ENCODE measurements around the gene FGF22. TPM values are rescaled to one million over a fixed set of nuclear protein-coding genes. Genes with fewer than 3 reads are reported as not detected.

Gene FGF22
- polyA plus RNA-seq, 2 of the 4 experiments (the other 2 are of a cell fraction): 0.13 to 1.0 TPM

DNA sequence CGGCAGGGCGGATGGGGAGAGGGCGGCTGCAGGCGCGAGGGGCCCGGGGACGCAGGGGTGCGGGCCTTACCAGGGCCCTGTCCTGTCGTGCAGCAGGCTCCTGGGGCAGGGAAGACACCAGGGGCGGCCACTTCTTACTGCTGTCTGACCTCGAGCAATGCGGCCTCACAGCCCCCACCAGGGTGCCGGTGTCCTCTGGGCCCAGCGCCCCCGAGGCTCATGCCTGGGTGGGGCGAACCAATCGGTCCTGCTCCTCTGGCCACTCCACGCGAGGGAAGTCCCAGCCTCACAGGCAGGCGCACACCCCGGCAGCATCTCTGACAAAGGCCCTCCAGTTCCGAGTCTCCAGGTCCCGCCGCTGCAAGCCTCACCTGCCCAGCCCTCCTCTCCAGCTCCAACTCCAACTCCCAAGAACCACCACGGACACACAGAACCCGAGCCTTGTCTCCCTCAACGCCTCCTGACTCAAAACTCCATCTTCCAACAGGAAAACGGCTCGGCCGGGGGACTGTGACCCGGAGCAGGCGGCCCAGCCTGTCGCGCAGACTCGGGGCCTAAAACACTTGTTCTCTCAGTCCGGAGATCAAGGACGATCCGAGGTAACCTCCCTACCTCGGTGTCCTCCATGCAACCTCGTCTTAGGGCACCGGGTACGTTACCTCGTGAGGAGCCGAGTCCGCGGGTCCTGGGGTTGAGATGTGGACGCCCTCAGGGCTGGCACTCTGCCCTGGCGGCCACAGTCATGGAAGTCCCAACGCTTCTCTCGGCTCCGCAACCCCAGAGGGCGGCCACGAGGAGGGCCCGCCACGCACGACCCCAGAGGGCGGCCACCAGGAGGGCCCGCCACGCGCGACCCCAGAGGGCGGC, 6.5 kb downstream of the FGF22 start:
- H3K4me1 ChIP-seq: no peaks in the 10 kb centered on the region
- no peak overlapping the region for H3K4me2 ChIP-seq
- no peaks in the 10 kb centered on the region for H3K9me3 ChIP-seq
- CTCF ChIA-PET: interaction anchor here (1.0 to 2.0 kb wide), 3 partner anchors 11 to 88 kb away, joined by 3 to 6 read pairs (median 4); no protein-coding TSS in a partner anchor
- no peak for FAIRE-seq
- 93% methylated on average over 26 of the region's 62 CpGs for WGBS (ENCODE audit: missing lambda C conversion rate)
- TF ChIP-seq PHF8 (IDR thresholded peaks at IDR 0.05; ENCODE audit: borderline replicate concordance, low read depth) (no peak), BHLHE40 (IDR thresholded peaks at IDR 0.05; ENCODE audit: low read depth, low read length) (no peak), SMC3 (IDR thresholded peaks at IDR 0.05) (no peak), HOXB5 (CRISPR knock-in tag; IDR thresholded peaks at IDR 0.05) (no peak), TP53 (CRISPR knock-in tag; IDR thresholded peaks at IDR 0.05) (no peak), CBX8 (IDR thresholded peaks at IDR 0.05) (no peak), ZSCAN20 (CRISPR knock-in tag; IDR thresholded peaks at IDR 0.05) (no peak), FOXS1 (CRISPR knock-in tag; IDR thresholded peaks at IDR 0.05) (no peak), FOSB (CRISPR knock-in tag; IDR thresholded peaks at IDR 0.05) (no peak)
- TF ChIP-seq, protein P1, sequence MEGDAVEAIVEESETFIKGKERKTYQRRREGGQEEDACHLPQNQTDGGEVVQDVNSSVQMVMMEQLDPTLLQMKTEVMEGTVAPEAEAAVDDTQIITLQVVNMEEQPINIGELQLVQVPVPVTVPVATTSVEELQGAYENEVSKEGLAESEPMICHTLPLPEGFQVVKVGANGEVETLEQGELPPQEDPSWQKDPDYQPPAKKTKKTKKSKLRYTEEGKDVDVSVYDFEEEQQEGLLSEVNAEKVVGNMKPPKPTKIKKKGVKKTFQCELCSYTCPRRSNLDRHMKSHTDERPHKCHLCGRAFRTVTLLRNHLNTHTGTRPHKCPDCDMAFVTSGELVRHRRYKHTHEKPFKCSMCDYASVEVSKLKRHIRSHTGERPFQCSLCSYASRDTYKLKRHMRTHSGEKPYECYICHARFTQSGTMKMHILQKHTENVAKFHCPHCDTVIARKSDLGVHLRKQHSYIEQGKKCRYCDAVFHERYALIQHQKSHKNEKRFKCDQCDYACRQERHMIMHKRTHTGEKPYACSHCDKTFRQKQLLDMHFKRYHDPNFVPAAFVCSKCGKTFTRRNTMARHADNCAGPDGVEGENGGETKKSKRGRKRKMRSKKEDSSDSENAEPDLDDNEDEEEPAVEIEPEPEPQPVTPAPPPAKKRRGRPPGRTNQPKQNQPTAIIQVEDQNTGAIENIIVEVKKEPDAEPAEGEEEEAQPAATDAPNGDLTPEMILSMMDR (IDR thresholded peaks at IDR 0.05): no peak
- TF ChIP-seq, protein P2, sequence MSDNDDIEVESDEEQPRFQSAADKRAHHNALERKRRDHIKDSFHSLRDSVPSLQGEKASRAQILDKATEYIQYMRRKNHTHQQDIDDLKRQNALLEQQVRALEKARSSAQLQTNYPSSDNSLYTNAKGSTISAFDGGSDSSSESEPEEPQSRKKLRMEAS (IDR thresholded peaks at IDR 0.05): no peak
- TF ChIP-seq, protein P3, sequence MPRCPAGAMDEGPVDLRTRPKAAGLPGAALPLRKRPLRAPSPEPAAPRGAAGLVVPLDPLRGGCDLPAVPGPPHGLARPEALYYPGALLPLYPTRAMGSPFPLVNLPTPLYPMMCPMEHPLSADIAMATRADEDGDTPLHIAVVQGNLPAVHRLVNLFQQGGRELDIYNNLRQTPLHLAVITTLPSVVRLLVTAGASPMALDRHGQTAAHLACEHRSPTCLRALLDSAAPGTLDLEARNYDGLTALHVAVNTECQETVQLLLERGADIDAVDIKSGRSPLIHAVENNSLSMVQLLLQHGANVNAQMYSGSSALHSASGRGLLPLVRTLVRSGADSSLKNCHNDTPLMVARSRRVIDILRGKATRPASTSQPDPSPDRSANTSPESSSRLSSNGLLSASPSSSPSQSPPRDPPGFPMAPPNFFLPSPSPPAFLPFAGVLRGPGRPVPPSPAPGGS (IDR thresholded peaks at IDR 0.05): no peak
- TF ChIP-seq, protein P4, sequence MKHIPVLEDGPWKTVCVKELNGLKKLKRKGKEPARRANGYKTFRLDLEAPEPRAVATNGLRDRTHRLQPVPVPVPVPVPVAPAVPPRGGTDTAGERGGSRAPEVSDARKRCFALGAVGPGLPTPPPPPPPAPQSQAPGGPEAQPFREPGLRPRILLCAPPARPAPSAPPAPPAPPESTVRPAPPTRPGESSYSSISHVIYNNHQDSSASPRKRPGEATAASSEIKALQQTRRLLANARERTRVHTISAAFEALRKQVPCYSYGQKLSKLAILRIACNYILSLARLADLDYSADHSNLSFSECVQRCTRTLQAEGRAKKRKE (CRISPR knock-in tag; IDR thresholded peaks at IDR 0.05; ENCODE audit: low read depth): no peak
- H3K27ac ChIP-seq: no peak overlapping the region
- no peak for ATAC-seq
- DNase-seq (ENCODE audit: low read depth in 1 of 2, low spot score in 1 of 2): no peak
- no peak overlapping the region for H3K4me3 ChIP-seq
- POLR2A ChIA-PET: interaction anchor here (0.6 kb wide), 1 partner anchor 10 kb away, joined by 3 read pairs; no protein-coding TSS in a partner anchor

DNA sequence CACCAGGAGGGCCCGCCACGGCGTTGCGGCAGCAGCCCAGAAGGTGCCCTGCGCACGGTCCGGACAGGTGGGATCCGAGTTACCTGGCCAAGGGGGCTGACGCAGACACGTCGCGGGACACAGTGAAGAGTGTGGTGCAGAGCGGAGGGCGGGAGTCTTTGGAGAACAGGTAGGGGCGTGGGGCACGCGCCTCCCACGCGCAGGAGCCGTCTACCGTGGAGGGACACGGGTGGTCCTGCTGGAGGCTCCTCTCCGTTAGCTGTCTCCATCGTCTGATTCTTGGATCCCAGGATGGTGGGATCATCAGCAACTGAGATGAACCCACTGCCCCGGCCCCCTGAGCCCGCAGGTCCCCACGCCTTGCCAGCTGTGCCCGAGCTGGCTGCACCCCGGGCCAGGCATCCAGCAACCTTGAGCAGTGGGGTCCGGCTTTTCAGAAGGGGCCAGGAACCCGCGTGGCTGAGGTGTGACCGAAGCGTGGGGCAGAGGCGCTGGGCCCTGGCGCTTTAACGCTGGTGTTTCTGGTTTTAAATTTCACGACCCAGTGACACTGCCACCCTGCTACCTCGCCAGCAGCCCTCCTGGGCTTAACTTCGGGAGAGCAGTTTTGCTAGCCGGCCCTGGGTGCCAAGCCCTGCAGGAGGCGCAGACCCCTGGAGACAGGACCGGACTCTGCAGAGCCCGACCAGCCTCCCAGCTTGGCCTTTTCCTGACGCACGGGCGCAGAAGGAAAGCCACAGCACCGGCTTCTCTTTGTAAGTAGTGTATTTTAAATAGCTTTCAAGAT, 7.3 kb downstream of the FGF22 start:
- FAIRE-seq: no peak
- CTCF ChIA-PET: interaction anchor here (1.0 to 1.4 kb wide), 2 partner anchors 11 to 87 kb away, joined by 3 to 4 read pairs; no protein-coding TSS in a partner anchor
- Histone ChIP-seq H3K4me2 (no peak overlapping the region), H3K9me3 (no peaks in the 10 kb centered on the region), H3K4me1 (no peaks in the 10 kb centered on the region), H3K27ac (no peak overlapping the region), H3K4me3 (no peak overlapping the region)
- POLR2A ChIA-PET: no interaction called here
- no peak for ATAC-seq
- no peak for DNase-seq (ENCODE audit: low read depth in 1 of 2, low spot score in 1 of 2)
- TF ChIP-seq RFX5 (IDR thresholded peaks at IDR 0.05) (no peak), HOXB13 (CRISPR knock-in tag; IDR thresholded peaks at IDR 0.05; ENCODE audit: low read depth) (no peak), NFE2L2 (conservative IDR thresholded peaks at IDR 0.05; ENCODE audit: low read length) (no peak)
- 96% methylated on average over 43 of the region's 48 CpGs for WGBS (ENCODE audit: missing lambda C conversion rate)
